Neural cell (in vitro differentiated cells): ENCODE results near the gene ZNF10. TPM values are rescaled to one million over a fixed set of nuclear protein-coding genes. Genes with fewer than 3 reads are reported as not detected.

Source experiments
- H2AFZ ChIP-seq: fragments of 200-600, 300-800 bp; sonication (generic), shearing (Covaris generic); 2 replicates; pipeline ENCODE4 v1.6.0; 2014; ENCODE audit warnings: low read depth, mild to moderate bottlenecking, antibody characterized with exemption, low read length, moderate library complexity
- H3F3A ChIP-seq: fragments of 200-600 bp; shearing (Covaris generic); 2 replicates; pipeline ENCODE4 v1.6.1; 2016; ENCODE audit warnings: mild to moderate bottlenecking, moderate library complexity, mixed read lengths, antibody characterized with exemption, low read length; ENCODE audit not compliant: insufficient read depth, poor library complexity, severe bottlenecking
- H3K27ac ChIP-seq: fragments of 200-600, 300-800 bp; sonication (generic), shearing (Covaris generic); 2 replicates; pipeline ENCODE4 v1.5.1; 2014; ENCODE audit warnings: mild to moderate bottlenecking, low read length, moderate library complexity
- H3K27me3 ChIP-seq: fragments of 300-800, 200-600 bp; sonication (generic), shearing (Covaris generic); 2 replicates; pipeline ENCODE4 v1.6.0; 2014; ENCODE audit warnings: mild to moderate bottlenecking, low read depth, low read length, moderate library complexity; ENCODE audit not compliant: insufficient read depth
- H3K36me3 ChIP-seq: fragments of 300-800, 200-600 bp; sonication (generic), shearing (Covaris generic); 2 replicates; pipeline ENCODE4 v1.5.1; 2014; ENCODE audit warnings: mild to moderate bottlenecking, antibody characterized with exemption, low read length, moderate library complexity; ENCODE audit not compliant: insufficient read depth
- H3K4me2 ChIP-seq: fragments of 300-800, 200-600 bp; sonication (generic), shearing (Covaris generic); 2 replicates; pipeline ENCODE4 v1.6.0; 2014; ENCODE audit warnings: mild to moderate bottlenecking, low read length
- H3K4me3 ChIP-seq: fragments of 300-800, 200-600 bp; sonication (generic), shearing (Covaris generic); 2 replicates; pipeline ENCODE4 v1.5.1; 2014; ENCODE audit warnings: mild to moderate bottlenecking, low read length, moderate library complexity
- H3K79me2 ChIP-seq: fragments of 200-600 bp; shearing (Covaris generic); replicated peaks from 2 replicates; pipeline ENCODE4 v1.6.0; 2014; ENCODE audit warnings: mild to moderate bottlenecking, low read length, moderate library complexity; ENCODE audit not compliant: insufficient read depth
- H3K9ac ChIP-seq: fragments of 300-800, 200-600 bp; sonication (generic), shearing (Covaris generic); 2 replicates; pipeline ENCODE4 v1.6.1; 2016; ENCODE audit warnings: mild to moderate bottlenecking, low read length, mixed read lengths
- H3K9me2 ChIP-seq: fragments of 200-600 bp; shearing (Covaris generic); 2 replicates; pipeline ENCODE4 v1.6.1; 2016; ENCODE audit warnings: mild to moderate bottlenecking, low read length, mixed read lengths; ENCODE audit not compliant: insufficient read depth
- H3K9me3 ChIP-seq: fragments of 200-600, 300-800 bp; sonication (generic), shearing (Covaris generic); 2 replicates; pipeline ENCODE4 v1.6.1; 2016; ENCODE audit warnings: mild to moderate bottlenecking, mixed run types, low read length, moderate library complexity, mixed read lengths
- H4K20me1 ChIP-seq: fragments of 200-600 bp; shearing (Covaris generic); 2 replicates; pipeline ENCODE4 v1.6.1; 2016; ENCODE audit warnings: mild to moderate bottlenecking, mixed run types; ENCODE audit not compliant: insufficient read depth
- EP300 ChIP-seq: fragments of 450-650 bp; conservative IDR thresholded peaks from 2 replicates; pipeline ENCODE4 v1.6.1; 2014; ENCODE audit warnings: antibody characterized with exemption, mild to moderate bottlenecking, moderate library complexity; ENCODE audit not compliant: poor library complexity, severe bottlenecking
- EZH2 ChIP-seq: fragments of 200-600, 300-800 bp; shearing (Covaris generic), sonication (generic); IDR thresholded peaks from 2 replicates; pipeline ENCODE4 v1.6.1; 2014; ENCODE audit warnings: antibody characterized with exemption, low read length, borderline replicate concordance, mild to moderate bottlenecking; ENCODE audit not compliant: insufficient read depth, poor library complexity, severe bottlenecking
- MXI1 ChIP-seq: fragments of 450-650 bp; conservative IDR thresholded peaks from 2 replicates; pipeline ENCODE4 v1.6.1; 2014; ENCODE audit warnings: antibody characterized with exemption, mild to moderate bottlenecking; ENCODE audit not compliant: poor library complexity, severe bottlenecking
- POLR2AphosphoS5 ChIP-seq: IDR thresholded peaks from 2 replicates; pipeline ENCODE4 v1.6.1; 2012
- RAD21 ChIP-seq: fragments of 450-650 bp; conservative IDR thresholded peaks from 2 replicates; pipeline ENCODE4 v1.6.1; 2014; ENCODE audit warnings: antibody characterized with exemption, mild to moderate bottlenecking, moderate library complexity
- SMC3 ChIP-seq: fragments of 450-650 bp; conservative IDR thresholded peaks from 2 replicates; pipeline ENCODE4 v1.6.1; 2014; ENCODE audit warnings: antibody characterized with exemption, mild to moderate bottlenecking, moderate library complexity; ENCODE audit not compliant: poor library complexity
- TAF1 ChIP-seq: IDR thresholded peaks from 2 replicates; pipeline ENCODE4 v1.6.1; 2012; ENCODE audit warnings: low read depth
- polyA plus RNA-seq: library from polyadenylated mRNA; depleted of rRNA; stranded (reverse); fragments of >200 nt; gene quantifications from 2 replicates; pipeline ENCODE4 v1.2.3, GENCODE V29; 2014
- TF ChIP-seq, protein P1 (sequence below): fragments of 450-650 bp; IDR thresholded peaks from 2 replicates; pipeline ENCODE4 v1.5.1; 2014; ENCODE audit warnings: antibody characterized with exemption, mild to moderate bottlenecking, moderate library complexity; ENCODE audit not compliant: poor library complexity, severe bottlenecking
- TF ChIP-seq, protein P2 (sequence below): IDR thresholded peaks from 2 replicates; pipeline ENCODE4 v1.6.1; 2012; ENCODE audit warnings: borderline replicate concordance

Gene ZNF10
- polyA plus RNA-seq, 1 donor from 2014 or later, result 46.5 TPM

- no peak for TF ChIP-seq POLR2AphosphoS5
- TF ChIP-seq EP300, result no peak
- Histone ChIP-seq H3K27ac (no peak overlapping the region), H3K9me3 (peaks cover 58% of the 10 kb centered on the region), H4K20me1 (no peaks in the 10 kb centered on the region), H3K4me3 (no peak overlapping the region), H3K27me3 (no peaks in the 10 kb centered on the region), H3F3A (peaks cover 7% of the 10 kb centered on the region), H3K79me2 (no peaks in the 10 kb centered on the region), H3K4me2 (no peak overlapping the region), H2AFZ (no peak overlapping the region), H3K36me3 (peaks cover 64% of the 10 kb centered on the region), H3K9ac (no peak overlapping the region), H3K9me2 (no peaks in the 10 kb centered on the region)
Measured at GRCh38 chr12:133201888-133202287, 71.5 kb downstream of the ZNF10 start.

DNA sequence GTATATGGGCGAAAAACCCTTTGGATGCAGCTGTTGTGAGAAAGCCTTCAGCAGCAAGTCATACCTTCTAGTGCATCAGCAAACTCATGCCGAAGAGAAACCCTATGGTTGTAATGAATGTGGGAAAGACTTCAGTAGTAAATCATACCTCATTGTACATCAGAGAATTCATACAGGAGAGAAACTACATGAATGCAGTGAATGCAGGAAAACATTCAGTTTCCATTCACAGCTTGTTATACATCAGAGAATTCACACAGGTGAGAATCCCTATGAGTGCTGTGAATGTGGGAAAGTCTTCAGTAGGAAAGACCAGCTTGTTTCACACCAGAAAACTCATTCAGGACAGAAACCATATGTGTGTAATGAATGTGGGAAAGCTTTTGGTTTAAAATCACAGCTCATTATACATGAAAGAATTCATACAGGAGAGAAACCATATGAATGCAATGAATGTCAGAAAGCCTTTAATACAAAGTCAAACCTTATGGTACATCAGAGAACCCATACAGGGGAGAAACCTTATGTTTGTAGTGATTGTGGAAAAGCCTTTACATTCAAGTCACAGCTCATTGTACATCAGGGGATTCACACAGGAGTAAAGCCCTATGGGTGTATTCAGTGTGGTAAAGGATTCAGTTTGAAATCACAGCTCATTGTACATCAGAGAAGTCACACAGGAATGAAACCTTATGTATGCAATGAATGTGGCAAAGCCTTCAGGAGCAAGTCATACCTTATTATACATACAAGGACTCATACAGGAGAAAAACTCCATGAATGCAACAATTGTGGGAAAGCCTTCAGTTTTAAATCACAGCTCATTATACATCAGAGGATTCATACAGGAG lies 72.3 kb downstream of the ZNF10 start:
- Histone ChIP-seq H2AFZ (no peak overlapping the region), H3K27ac (no peak overlapping the region), H3K4me3 (no peak overlapping the region), H3K4me2 (no peak overlapping the region), H3F3A (peaks cover 7% of the 10 kb centered on the region), H3K36me3 (peaks cover 64% of the 10 kb centered on the region), H4K20me1 (no peaks in the 10 kb centered on the region), H3K27me3 (no peaks in the 10 kb centered on the region), H3K79me2 (no peaks in the 10 kb centered on the region), H3K9ac (no peak overlapping the region), H3K9me2 (no peaks in the 10 kb centered on the region), H3K9me3 (peaks cover 60% of the 10 kb centered on the region)
- TF ChIP-seq, protein P1, sequence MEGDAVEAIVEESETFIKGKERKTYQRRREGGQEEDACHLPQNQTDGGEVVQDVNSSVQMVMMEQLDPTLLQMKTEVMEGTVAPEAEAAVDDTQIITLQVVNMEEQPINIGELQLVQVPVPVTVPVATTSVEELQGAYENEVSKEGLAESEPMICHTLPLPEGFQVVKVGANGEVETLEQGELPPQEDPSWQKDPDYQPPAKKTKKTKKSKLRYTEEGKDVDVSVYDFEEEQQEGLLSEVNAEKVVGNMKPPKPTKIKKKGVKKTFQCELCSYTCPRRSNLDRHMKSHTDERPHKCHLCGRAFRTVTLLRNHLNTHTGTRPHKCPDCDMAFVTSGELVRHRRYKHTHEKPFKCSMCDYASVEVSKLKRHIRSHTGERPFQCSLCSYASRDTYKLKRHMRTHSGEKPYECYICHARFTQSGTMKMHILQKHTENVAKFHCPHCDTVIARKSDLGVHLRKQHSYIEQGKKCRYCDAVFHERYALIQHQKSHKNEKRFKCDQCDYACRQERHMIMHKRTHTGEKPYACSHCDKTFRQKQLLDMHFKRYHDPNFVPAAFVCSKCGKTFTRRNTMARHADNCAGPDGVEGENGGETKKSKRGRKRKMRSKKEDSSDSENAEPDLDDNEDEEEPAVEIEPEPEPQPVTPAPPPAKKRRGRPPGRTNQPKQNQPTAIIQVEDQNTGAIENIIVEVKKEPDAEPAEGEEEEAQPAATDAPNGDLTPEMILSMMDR, result no peak
- TF ChIP-seq, protein P2, sequence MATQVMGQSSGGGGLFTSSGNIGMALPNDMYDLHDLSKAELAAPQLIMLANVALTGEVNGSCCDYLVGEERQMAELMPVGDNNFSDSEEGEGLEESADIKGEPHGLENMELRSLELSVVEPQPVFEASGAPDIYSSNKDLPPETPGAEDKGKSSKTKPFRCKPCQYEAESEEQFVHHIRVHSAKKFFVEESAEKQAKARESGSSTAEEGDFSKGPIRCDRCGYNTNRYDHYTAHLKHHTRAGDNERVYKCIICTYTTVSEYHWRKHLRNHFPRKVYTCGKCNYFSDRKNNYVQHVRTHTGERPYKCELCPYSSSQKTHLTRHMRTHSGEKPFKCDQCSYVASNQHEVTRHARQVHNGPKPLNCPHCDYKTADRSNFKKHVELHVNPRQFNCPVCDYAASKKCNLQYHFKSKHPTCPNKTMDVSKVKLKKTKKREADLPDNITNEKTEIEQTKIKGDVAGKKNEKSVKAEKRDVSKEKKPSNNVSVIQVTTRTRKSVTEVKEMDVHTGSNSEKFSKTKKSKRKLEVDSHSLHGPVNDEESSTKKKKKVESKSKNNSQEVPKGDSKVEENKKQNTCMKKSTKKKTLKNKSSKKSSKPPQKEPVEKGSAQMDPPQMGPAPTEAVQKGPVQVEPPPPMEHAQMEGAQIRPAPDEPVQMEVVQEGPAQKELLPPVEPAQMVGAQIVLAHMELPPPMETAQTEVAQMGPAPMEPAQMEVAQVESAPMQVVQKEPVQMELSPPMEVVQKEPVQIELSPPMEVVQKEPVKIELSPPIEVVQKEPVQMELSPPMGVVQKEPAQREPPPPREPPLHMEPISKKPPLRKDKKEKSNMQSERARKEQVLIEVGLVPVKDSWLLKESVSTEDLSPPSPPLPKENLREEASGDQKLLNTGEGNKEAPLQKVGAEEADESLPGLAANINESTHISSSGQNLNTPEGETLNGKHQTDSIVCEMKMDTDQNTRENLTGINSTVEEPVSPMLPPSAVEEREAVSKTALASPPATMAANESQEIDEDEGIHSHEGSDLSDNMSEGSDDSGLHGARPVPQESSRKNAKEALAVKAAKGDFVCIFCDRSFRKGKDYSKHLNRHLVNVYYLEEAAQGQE, result no peak
- TF ChIP-seq TAF1, result no peak
- TF ChIP-seq MXI1, result no peak
- no peak for TF ChIP-seq EP300
- no peak for TF ChIP-seq SMC3
- no peak for TF ChIP-seq EZH2
- TF ChIP-seq RAD21, result no peak
